Stimulated activated CD8-positive, alpha-beta memory T cell treated with anti-CD3 and anti-CD28 coated beads, Interleukin-12 subunit alpha, Interleukin-12 subunit beta, amount 100 ng/mL, for 24 hours (primary cell): ENCODE data around the gene TTLL9.
A peak's percentile ranks its signal among the peaks of the same experiment; 100 is the strongest.

ENCODE experiments used
- DNase-seq: peaks from one replicate; pipeline ENCODE4 v3.0.0-alpha.2; 2020; ENCODE audit errors: extremely low read depth

Gene TTLL9

GRCh38 chr20:31857861-31858759 lies 12.3 kb upstream of the TTLL9 start:
- DNase-seq, result no peak

DNA sequence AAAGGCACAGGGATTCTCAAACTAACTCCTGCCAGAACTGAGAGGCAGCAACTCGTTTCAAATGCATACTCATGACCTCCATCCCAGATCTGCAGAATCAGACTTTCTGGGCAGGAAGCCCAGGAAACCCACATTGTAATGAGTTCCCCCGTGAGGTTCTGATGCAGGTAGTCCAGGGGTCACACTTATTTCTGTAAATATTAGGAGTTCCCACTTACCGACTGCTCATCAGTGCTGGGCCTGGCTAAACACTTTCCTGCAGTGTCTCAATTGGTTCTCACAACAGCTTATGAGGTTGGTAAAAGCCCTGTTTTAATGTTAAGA lies 11.7 kb upstream of the TTLL9 start:
- no peak for DNase-seq

DNA sequence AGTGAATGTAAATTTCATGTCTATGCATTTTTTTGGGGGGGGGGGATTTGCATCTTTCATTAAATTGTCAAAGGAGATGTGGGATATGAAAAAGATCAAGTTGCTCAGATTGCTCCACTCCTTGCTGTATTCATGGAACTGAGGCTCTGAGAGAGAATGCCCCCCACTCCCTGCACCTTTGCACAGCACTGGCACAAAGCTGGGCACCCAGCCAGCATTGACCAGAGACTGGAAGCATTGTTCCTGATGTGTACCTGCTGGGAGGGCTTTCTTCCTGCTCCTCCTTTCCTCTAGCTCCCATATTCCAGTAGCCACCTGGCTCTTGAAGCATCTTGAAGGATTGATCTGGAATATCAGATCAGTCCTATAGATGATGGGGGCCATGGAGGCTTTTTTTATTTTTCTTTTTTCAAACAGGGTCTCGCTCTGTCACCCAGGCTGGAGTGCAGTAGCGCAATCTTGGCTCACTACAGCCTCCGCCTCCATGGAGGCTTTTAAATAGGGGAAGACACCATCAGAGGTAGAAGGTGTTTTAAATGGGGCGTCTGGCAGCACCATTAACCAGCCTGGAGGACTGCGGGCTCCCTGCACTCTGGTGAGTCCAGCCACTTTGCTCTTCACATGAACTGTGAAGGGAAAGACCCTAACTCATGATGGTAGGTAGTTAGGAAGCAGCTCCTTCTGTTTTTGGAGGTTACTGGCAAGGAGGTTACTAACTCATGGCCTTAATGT lies 11.0 kb upstream of the TTLL9 start:
- no peak for DNase-seq

DNA sequence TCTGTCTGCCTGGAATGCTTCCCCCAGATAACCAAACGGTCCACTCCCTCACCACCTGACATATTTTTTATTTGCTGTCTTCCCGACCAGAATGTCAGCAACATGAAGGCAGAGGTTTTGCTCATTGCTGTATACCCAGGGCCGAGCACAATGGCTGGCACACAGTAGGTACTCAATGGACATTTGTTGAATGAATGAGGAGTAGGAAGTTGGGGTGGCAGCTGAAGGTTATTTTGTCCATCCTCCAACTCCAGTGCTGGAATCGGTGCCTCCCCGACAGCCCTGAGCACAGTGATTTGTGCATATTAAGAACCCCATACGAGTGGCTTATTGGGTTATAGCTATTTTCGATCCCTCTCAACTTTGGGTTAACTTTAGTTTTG lies 10.4 kb upstream of the TTLL9 start:
- no peak for DNase-seq

DNA sequence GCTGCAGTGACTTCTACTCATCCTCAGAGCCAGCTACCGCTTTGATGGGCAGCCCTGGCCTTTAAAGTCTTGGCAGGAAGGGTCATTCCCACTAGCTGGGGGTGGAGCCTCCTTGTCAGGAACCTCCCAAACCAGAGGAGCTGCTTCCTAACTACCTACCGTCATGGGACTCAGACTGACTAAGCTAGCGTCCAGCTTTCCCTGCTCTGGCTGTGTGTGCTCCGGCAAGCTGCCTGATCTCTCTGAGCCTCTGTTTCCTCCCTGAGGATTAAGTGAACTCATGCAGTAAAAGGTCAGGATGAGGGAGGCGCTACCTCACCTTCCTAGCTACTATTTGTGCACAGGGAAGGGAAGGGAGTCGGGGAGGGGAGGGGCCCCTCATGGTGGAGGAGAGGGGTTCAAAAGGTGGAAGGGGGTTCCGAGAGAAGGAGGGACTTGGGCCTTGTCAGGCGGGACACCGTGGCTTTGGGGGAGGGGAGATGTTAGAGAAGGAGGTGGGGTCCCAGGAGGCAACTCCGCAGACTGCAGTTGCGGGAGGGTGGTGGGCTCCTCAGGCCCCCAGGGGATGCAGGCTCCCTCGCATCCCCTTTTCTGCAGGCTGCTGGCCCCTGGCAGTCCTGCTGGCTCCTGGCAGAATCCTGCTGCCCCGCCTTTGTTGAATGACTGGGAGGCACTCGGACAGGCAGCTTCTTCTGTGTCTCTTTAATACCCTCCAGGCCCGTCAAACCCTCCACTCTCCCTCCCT lies 9.9 kb upstream of the TTLL9 start:
- DNase-seq, result no peak

GRCh38 chr20:31861135-31861384 lies 9.4 kb upstream of the TTLL9 start:
- no peak for DNase-seq

DNA sequence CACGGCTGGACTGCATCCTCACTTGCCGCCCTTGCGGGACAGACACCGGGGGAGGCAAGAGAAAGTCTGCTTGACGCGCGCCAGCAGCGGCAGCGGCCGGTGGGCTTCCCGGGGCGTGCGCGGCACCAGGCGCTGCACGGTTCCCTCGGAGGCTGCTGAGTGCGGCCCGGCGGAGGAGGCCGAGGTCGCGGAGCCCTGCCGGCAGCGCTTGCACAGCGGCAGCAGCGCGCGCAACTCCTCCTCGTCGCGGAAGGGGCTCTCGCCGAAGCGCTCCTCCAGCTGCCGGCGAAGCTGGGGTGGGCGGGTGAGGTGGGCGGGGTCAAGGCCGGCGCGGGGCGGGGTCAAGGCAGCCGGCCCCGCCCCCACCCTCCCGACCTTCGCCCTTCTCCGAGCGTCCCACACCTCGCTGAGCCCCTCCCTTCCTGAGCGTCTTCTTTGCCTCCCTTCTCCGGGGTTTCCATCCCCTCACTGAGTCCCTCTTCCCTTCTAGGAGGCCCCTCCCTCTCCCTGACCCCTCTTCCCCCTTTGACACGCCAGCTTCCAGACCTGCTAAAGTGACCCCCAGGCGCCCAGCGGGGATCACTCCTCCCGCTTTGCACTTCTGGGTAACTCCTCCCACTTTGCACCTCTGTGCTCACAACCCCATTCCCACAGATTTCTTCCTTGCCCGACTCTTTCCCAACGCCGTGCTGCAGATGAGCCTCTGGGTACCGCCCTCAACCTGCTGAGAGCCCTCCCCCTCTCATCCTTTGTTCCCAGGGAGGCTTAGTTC lies 8.9 kb upstream of the TTLL9 start:
- peak; percentile 43 for DNase-seq

GRCh38 chr20:31862157-31862470 lies 8.3 kb upstream of the TTLL9 start:
- DNase-seq, result no peak

DNA sequence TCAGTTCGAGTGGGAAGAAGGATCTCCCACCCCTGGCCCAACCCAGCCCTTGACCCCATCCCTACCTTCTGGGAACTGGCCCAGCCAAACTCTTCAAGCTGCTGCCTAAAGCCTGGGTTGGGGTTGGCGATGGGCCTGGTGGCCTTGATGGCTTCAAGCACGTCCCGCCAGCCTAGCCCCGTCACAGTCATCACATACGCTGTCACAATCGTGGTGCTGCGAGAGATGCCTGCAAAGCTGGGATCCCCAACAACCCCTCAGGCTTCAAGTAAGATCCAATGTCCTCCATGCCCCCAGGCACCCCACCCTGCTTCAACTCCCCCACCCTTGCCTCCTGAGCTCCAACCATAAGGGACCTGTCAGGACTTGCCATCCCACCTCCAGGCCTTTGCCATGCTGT lies 7.9 kb upstream of the TTLL9 start:
- DNase-seq, result no peak

- DNase-seq, result no peak
Observed at GRCh38 chr20:31863296-31864085, 6.9 kb upstream of the TTLL9 start.

DNA sequence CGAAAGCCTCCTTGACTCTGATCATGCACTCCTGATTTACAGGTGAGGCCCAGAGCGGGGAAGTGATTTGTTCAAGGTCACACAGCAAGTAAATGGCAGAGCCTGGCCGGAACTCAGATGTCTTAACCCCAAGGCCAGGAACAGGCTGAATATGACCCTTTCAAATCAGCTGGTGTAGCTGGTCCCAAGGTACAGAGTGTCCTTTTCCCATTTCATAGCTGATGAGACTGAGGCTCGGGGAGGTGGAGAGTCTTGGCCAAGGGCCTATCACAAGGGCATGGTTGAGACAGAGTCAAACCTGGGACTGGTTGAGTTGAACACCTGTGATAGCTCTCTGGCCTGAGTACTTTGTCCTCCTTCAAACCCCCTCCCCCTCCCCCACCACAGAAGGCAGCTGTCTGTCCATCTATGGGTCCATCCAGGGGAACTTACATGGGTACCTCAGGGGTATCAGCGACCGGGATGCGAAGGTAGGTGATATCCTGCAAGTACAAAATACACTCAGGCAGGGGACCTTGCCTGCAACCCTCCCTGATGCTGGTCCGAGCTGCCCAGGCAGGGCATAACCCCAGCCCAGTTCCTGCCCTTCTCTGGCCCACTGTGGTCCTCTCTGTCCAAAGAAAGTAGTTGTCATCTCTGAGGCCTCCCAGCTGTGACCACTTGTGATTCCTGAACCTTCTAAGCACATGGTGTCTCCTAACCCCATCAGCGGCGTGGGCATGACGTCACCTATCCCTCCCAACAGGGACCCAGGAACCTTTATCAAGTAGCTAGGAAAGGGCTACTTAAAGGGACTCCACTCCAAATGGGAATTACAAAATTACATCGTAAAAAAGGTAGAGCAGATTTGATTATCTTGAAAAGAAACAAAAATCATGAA lies 5.7 kb upstream of the TTLL9 start:
- DNase-seq, result no peak

DNA sequence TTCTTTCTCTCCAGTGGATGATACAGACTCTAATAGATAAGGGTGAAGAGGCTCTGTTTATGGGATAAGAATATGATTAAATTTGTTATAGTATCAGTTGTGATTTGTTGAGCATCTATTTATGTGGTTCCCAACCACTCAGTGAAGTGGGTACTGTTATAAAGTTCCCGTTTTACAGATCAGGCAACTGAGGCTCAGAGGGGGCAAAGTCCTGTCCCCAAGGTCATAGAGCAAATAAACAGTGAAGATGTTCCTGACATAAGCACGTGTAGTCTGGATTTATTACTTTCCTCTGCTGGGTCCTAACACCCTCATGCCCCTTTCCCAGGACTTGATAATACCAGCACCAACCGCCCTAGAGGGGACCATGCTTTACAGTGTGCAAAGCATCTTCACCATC lies 4.2 kb upstream of the TTLL9 start:
- DNase-seq, result no peak

GRCh38 chr20:31868853-31869672 lies 1.4 kb upstream of the TTLL9 start:
- no peak for DNase-seq

- DNase-seq, result no peak
Observed at GRCh38 chr20:31869673-31869941, 827 bp upstream of the TTLL9 start.

DNA sequence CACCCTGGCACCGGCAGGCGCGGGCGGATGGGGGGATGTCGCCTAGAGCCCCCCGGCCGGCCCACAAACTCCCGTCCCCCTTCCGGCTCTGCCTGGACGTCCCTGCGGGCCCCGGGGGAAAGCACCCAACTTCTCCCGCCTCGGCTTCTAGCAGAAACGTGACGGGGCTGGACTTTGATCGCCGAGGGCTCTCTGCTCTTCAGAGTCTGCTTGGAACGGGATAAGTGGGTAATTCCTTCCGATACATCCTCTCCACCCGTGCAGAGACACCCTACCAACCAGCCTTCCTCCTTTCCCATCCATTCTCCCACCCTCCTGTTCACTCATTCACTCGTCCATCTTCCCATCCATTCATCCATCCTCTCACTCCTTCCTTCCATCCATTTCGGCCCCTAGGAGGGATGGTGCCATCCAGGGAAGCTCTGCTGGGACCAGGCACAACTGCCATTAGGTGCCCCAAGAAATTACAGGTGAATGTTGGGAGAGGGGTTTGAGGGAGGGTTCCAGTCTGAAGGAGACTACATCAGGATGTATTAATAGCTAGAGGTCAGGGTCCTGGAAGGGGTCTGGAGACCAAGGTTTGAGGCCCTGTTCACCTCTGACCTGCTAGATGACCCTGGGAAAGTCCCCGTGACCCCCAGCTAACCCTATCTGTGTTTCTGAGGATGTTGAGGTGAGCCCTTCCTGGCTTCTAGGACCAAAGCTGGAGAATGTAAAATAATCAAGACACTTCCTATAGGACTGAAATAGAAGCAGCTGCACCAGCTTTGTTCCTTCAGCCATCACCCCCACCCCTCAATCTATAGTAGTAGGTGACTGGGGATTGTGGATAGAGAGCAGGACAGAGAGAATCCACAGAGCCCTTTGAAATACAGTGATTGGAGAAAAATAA lies 538 bp downstream of the TTLL9 start:
- DNase-seq, result no peak

- no peak for DNase-seq
Observed at GRCh38 chr20:31871618-31871954, 1.2 kb downstream of the TTLL9 start.

GRCh38 chr20:31872406-31872805 lies 2.0 kb downstream of the TTLL9 start:
- DNase-seq, result no peak

GRCh38 chr20:31875671-31876070 lies 5.2 kb downstream of the TTLL9 start:
- DNase-seq, result no peak

- DNase-seq, result no peak
Observed at GRCh38 chr20:31877684-31878083, 7.2 kb downstream of the TTLL9 start.
